HEK293 (cell line): ENCODE measurements around the gene TADA3.

Experiments
- CTCF ChIP-seq: fragments of 450-650 bp; formaldehyde crosslinking; IDR thresholded peaks from 2 replicates; pipeline ENCODE4 v1.5.1; 2016; ENCODE audit warnings: missing biosample characterization, missing genetic modification characterization
- GLIS1 ChIP-seq: fragments of 450-650 bp; formaldehyde crosslinking; IDR thresholded peaks from 2 replicates; pipeline ENCODE4 v1.5.1; 2016; ENCODE audit warnings: missing biosample characterization, missing genetic modification characterization
- KLF16 ChIP-seq: fragments of 450-650 bp; formaldehyde crosslinking; IDR thresholded peaks from 2 replicates; pipeline ENCODE4 v1.5.1; 2017; ENCODE audit warnings: missing biosample characterization, missing genetic modification characterization
- KLF17 ChIP-seq: fragments of 450-650 bp; formaldehyde crosslinking; IDR thresholded peaks from 2 replicates; pipeline ENCODE4 v1.5.1; 2016; ENCODE audit warnings: missing biosample characterization, missing genetic modification characterization
- KLF9 ChIP-seq: fragments of 450-650 bp; formaldehyde crosslinking; IDR thresholded peaks from 2 replicates; pipeline ENCODE4 v1.5.1; 2016; ENCODE audit warnings: missing biosample characterization, missing genetic modification characterization, low read depth
- PRDM2 ChIP-seq: fragments of 450-650 bp; formaldehyde crosslinking; IDR thresholded peaks from 2 replicates; pipeline ENCODE4 v1.5.1; 2016; ENCODE audit warnings: missing biosample characterization, missing genetic modification characterization, borderline replicate concordance
- SALL2 ChIP-seq: fragments of 450-650 bp; formaldehyde crosslinking; IDR thresholded peaks from 2 replicates; pipeline ENCODE4 v1.5.0; 2017; ENCODE audit warnings: missing biosample characterization, mild to moderate bottlenecking, missing genetic modification characterization, borderline replicate concordance
- SCRT2 ChIP-seq: fragments of 450-650 bp; formaldehyde crosslinking; IDR thresholded peaks from 2 replicates; pipeline ENCODE4 v1.5.1; 2016; ENCODE audit warnings: missing biosample characterization, missing genetic modification characterization
- ZBTB1 ChIP-seq: fragments of 450-650 bp; formaldehyde crosslinking; IDR thresholded peaks from 2 replicates; pipeline ENCODE4 v1.5.1; 2016; ENCODE audit warnings: missing biosample characterization, missing genetic modification characterization
- ZBTB21 ChIP-seq: fragments of 450-650 bp; formaldehyde crosslinking; IDR thresholded peaks from 2 replicates; pipeline ENCODE4 v1.5.1; 2017; ENCODE audit warnings: missing biosample characterization, missing genetic modification characterization
- ZIC2 ChIP-seq: fragments of 450-650 bp; formaldehyde crosslinking; IDR thresholded peaks from 2 replicates; pipeline ENCODE4 v1.5.1; 2016; ENCODE audit warnings: missing biosample characterization, missing genetic modification characterization
- ZNF169 ChIP-seq: fragments of 450-650 bp; formaldehyde crosslinking; IDR thresholded peaks from 2 replicates; pipeline ENCODE4 v1.5.1; 2016; ENCODE audit warnings: missing biosample characterization, missing genetic modification characterization
- ZNF214 ChIP-seq: fragments of 450-650 bp; formaldehyde crosslinking; IDR thresholded peaks from 2 replicates; pipeline ENCODE4 v1.5.1; 2017; ENCODE audit warnings: missing biosample characterization, mild to moderate bottlenecking, missing genetic modification characterization, borderline replicate concordance
- ZNF23 ChIP-seq: fragments of 450-650 bp; formaldehyde crosslinking; IDR thresholded peaks from 2 replicates; pipeline ENCODE4 v1.5.1; 2016; ENCODE audit warnings: missing biosample characterization, missing genetic modification characterization, borderline replicate concordance
- ZNF24 ChIP-seq: fragments of 450-650 bp; formaldehyde crosslinking; IDR thresholded peaks from 2 replicates; pipeline ENCODE4 v1.5.1; 2016; ENCODE audit warnings: missing biosample characterization, missing genetic modification characterization
- ZNF274 ChIP-seq, 2 experiments: fragments of 200-500 bp in 1 of 2; fragments of 450-650 bp in 1 of 2; sonication (Bioruptor generic) in 1 of 2; formaldehyde crosslinking in 1 of 2; IDR thresholded peaks; 2 replicates each; pipeline versions ENCODE4 v1.5.1 to v1.6.1; 2014 to 2016; ENCODE audit warnings: borderline replicate concordance in 1 of 2, inconsistent platforms in 1 of 2, low read length in 1 of 2, missing biosample characterization in 1 of 2, missing genetic modification characterization in 1 of 2
- ZNF366 ChIP-seq: fragments of 450-650 bp; formaldehyde crosslinking; conservative IDR thresholded peaks from 2 replicates; pipeline ENCODE4 v1.5.1; 2016; ENCODE audit warnings: missing biosample characterization, missing genetic modification characterization
- ZNF416 ChIP-seq: fragments of 450-650 bp; formaldehyde crosslinking; IDR thresholded peaks from 2 replicates; pipeline ENCODE4 v1.5.1; 2016; ENCODE audit warnings: missing biosample characterization, missing genetic modification characterization
- ZNF488 ChIP-seq: fragments of 450-650 bp; formaldehyde crosslinking; IDR thresholded peaks from 2 replicates; pipeline ENCODE4 v1.5.1; 2016; ENCODE audit warnings: missing biosample characterization, missing genetic modification characterization
- ZNF571 ChIP-seq: fragments of 450-650 bp; formaldehyde crosslinking; IDR thresholded peaks from 2 replicates; pipeline ENCODE4 v1.5.0; 2017; ENCODE audit warnings: missing biosample characterization, missing genetic modification characterization
- ZNF600 ChIP-seq: fragments of 450-650 bp; formaldehyde crosslinking; IDR thresholded peaks from 2 replicates; pipeline ENCODE4 v1.5.1; 2016; ENCODE audit warnings: missing biosample characterization, missing genetic modification characterization
- ZNF610 ChIP-seq: fragments of 450-650 bp; formaldehyde crosslinking; IDR thresholded peaks from 2 replicates; pipeline ENCODE4 v1.5.1; 2016; ENCODE audit warnings: missing biosample characterization, missing genetic modification characterization, borderline replicate concordance
- ZNF629 ChIP-seq: fragments of 450-650 bp; formaldehyde crosslinking; IDR thresholded peaks from 2 replicates; pipeline ENCODE4 v1.5.1; 2017; ENCODE audit warnings: missing biosample characterization, missing genetic modification characterization
- ZNF670 ChIP-seq: fragments of 450-650 bp; formaldehyde crosslinking; IDR thresholded peaks from 2 replicates; pipeline ENCODE4 v1.5.1; 2016; ENCODE audit warnings: missing biosample characterization, missing genetic modification characterization, low read depth
- ZNF707 ChIP-seq: fragments of 450-650 bp; formaldehyde crosslinking; IDR thresholded peaks from 2 replicates; pipeline ENCODE4 v1.5.1; 2016; ENCODE audit warnings: missing biosample characterization, missing genetic modification characterization
- ZNF830 ChIP-seq: fragments of 450-650 bp; IDR thresholded peaks from 2 replicates; pipeline ENCODE4 v1.5.0; 2018; ENCODE audit warnings: missing biosample characterization, missing genetic modification characterization, low read depth, mild to moderate bottlenecking, moderate library complexity
- ZSCAN5A ChIP-seq: fragments of 450-650 bp; formaldehyde crosslinking; IDR thresholded peaks from 2 replicates; pipeline ENCODE4 v1.5.1; 2016; ENCODE audit warnings: missing biosample characterization, missing genetic modification characterization
- ZXDB ChIP-seq: fragments of 450-650 bp; formaldehyde crosslinking; IDR thresholded peaks from 2 replicates; pipeline ENCODE4 v1.5.1; 2016; ENCODE audit warnings: missing biosample characterization, missing genetic modification characterization

The TADA3 gene

GRCh38 chr3:9731206-9732079 lies 60.8 kb downstream of the TADA3 start, which contains the start of gene BRPF1 (continued):
- no peak for TF ChIP-seq PRDM2 (tag by site-specific recombination)
- peak; percentile 97 for TF ChIP-seq ZSCAN5A (tag by site-specific recombination)
- TF ChIP-seq ZNF416 (tag by site-specific recombination), result 0 out of 2 replicates have a peak, but pooled peaks have one; percentile 45
- TF ChIP-seq GLIS1 (tag by site-specific recombination), result peak; percentile 85
- TF ChIP-seq CTCF, result peak; percentile 42; the same call in 1 of the 2 replicates
- TF ChIP-seq ZNF274 (IDR thresholded peaks at IDR 0.05; ENCODE audit: low read length), result no peak
- no peak for TF ChIP-seq ZNF274 (tag by site-specific recombination; IDR thresholded peaks at IDR 0.05; ENCODE audit: borderline replicate concordance)
- peak; percentile 40; the same call in 1 of the 2 replicates for TF ChIP-seq ZNF488 (tag by site-specific recombination)
- TF ChIP-seq KLF16 (tag by site-specific recombination), result peak; percentile 100
- TF ChIP-seq ZNF629 (tag by site-specific recombination), result peak; percentile 93
- TF ChIP-seq ZNF169 (tag by site-specific recombination), result peak; percentile 73; the same call in 1 of the 2 replicates
- peak; percentile 94 for TF ChIP-seq ZBTB1 (tag by site-specific recombination)
- TF ChIP-seq ZXDB (tag by site-specific recombination), result peak; percentile 99
- TF ChIP-seq ZBTB21 (tag by site-specific recombination), result peak; percentile 77
- TF ChIP-seq ZNF830 (tag by site-specific recombination), result no peak
- peak; percentile 92 for TF ChIP-seq ZNF610 (tag by site-specific recombination)
- peak; percentile 100 for TF ChIP-seq KLF17 (tag by site-specific recombination)
- no peak for TF ChIP-seq ZNF23 (tag by site-specific recombination)
- TF ChIP-seq ZNF366 (tag by site-specific recombination), result peak; percentile 66
- no peak for TF ChIP-seq ZNF707 (tag by site-specific recombination)
- TF ChIP-seq ZNF24 (tag by site-specific recombination), result peak; percentile 98
- peak; percentile 81 for TF ChIP-seq ZIC2 (tag by site-specific recombination)
- TF ChIP-seq SALL2 (tag by site-specific recombination), result peak; percentile 91
- no peak for TF ChIP-seq ZNF670
- peak; percentile 98 for TF ChIP-seq KLF9
- TF ChIP-seq ZNF214, result no peak
- TF ChIP-seq ZNF571 (tag by site-specific recombination), result no peak
- 0 out of 2 replicates have a peak, but pooled peaks have one; percentile 18 for TF ChIP-seq SCRT2
- TF ChIP-seq ZNF600, result peak; percentile 44
